OCI-LY7 (cell line): ENCODE data around the gene CFAP107.
"Not testable (repeated sequence)": the region's sequence is repeated elsewhere in the genome, so short reads cannot be mapped to it uniquely, and the experiment has no call there.

Experiments
- EZH2phosphoT487 ChIP-seq: fragments of 200-600 bp; sonication (generic); IDR thresholded peaks from 2 replicates; pipeline ENCODE4 v1.6.1; 2018; ENCODE audit warnings: low read depth, borderline replicate concordance, mild to moderate bottlenecking, mixed run types, antibody characterized with exemption, low read length, moderate library complexity, mixed read lengths
- TF ChIP-seq, protein P1 (sequence below): fragments of 200-600 bp; sonication (generic); conservative IDR thresholded peaks from 2 replicates; pipeline ENCODE4 v1.5.1; 2014; ENCODE audit warnings: mild to moderate bottlenecking, antibody characterized with exemption, low read length, moderate library complexity, mixed read lengths

DNA sequence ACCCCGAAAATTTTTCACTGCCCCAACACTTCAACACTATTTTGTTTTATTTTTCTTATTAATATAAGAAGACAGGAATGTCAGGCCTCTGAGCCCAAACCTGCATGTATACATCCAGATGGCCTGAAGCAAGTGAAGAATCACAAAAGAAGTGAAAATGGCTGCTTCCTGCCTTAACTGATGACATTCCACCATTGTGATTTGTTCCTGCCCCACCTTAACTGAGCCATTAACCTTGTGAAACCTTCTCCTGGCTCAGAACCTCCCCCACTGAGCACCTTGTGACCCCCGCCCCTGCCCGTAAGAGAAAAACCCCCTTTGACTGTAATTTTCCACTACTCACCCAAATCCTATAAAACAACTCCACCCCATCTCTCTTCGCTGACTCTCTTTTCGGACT lies 32.3 kb upstream of the CFAP107 start:
- not testable (repeated sequence) for TF ChIP-seq EZH2phosphoT487
- TF ChIP-seq, protein P1, sequence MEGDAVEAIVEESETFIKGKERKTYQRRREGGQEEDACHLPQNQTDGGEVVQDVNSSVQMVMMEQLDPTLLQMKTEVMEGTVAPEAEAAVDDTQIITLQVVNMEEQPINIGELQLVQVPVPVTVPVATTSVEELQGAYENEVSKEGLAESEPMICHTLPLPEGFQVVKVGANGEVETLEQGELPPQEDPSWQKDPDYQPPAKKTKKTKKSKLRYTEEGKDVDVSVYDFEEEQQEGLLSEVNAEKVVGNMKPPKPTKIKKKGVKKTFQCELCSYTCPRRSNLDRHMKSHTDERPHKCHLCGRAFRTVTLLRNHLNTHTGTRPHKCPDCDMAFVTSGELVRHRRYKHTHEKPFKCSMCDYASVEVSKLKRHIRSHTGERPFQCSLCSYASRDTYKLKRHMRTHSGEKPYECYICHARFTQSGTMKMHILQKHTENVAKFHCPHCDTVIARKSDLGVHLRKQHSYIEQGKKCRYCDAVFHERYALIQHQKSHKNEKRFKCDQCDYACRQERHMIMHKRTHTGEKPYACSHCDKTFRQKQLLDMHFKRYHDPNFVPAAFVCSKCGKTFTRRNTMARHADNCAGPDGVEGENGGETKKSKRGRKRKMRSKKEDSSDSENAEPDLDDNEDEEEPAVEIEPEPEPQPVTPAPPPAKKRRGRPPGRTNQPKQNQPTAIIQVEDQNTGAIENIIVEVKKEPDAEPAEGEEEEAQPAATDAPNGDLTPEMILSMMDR = not testable (repeated sequence)
